ENCODE measurements around the gene ERCC4. TPM values are rescaled to one million over a fixed set of nuclear protein-coding genes. Genes with fewer than 3 reads are reported as not detected.

ERCC4 gene
- total RNA-seq, 1 donor from 2014 or later = 6.2 TPM

DNA sequence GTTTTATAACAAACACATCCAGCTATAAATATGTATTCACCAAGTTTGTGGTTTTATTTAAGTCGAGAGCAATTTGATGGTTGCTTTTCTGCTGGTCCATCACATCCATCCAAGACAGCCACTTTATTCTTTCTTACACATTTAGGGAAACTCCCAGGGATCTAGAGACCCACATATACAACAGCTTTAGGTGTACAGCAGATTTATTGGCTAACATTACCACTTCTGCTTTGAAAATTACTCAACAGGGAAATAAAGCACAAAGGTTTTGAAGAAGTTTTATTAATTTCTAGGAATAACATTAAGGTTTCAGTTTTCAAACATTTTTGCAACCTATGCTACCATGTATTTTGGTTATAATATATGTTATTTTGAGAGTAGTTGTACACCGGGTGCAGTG is 6.9 kb downstream of the ERCC4 start:
- H3K4me3 ChIP-seq = no peak overlapping the region
- peaks cover 0 to 12% of the 10 kb centered on the region in 2 donors for H3K36me3 ChIP-seq
- no peaks in the 10 kb centered on the region for H3K27me3 ChIP-seq
- intact Hi-C loops (cut with DNase I) = no loop called here
- no peak overlapping the region for H3K27ac ChIP-seq
- no peaks in the 10 kb centered on the region for H3K4me1 ChIP-seq
- no peak for DNase-seq (ENCODE audit: low spot score in 2 of 2)
- H3K9me3 ChIP-seq = no peaks in the 10 kb centered on the region
- TF ChIP-seq, protein P1, sequence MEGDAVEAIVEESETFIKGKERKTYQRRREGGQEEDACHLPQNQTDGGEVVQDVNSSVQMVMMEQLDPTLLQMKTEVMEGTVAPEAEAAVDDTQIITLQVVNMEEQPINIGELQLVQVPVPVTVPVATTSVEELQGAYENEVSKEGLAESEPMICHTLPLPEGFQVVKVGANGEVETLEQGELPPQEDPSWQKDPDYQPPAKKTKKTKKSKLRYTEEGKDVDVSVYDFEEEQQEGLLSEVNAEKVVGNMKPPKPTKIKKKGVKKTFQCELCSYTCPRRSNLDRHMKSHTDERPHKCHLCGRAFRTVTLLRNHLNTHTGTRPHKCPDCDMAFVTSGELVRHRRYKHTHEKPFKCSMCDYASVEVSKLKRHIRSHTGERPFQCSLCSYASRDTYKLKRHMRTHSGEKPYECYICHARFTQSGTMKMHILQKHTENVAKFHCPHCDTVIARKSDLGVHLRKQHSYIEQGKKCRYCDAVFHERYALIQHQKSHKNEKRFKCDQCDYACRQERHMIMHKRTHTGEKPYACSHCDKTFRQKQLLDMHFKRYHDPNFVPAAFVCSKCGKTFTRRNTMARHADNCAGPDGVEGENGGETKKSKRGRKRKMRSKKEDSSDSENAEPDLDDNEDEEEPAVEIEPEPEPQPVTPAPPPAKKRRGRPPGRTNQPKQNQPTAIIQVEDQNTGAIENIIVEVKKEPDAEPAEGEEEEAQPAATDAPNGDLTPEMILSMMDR (IDR thresholded peaks at IDR 0.05) = no peak

DNA sequence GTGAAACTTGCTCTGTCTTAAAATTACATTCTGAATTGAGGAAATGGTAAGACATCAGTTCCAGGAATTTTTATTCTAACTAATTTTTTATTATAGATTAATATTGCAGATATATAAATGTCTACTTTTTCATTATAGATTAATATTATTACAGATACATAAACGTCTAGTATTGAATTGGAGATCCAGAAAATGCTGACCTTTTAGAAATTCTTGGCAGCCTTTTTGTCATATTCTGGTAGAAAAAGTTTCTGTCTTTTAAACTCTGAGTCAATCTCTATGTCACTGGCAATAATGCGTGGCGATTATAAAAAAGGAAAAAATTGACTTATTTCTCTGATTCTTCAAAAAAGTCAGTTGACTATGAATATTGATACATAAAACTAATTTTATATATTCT is 8.7 kb downstream of the ERCC4 start:
- DNase-seq (ENCODE audit: low spot score in 2 of 2) = no peak
- Histone ChIP-seq H3K27ac (no peak overlapping the region), H3K4me3 (no peak overlapping the region), H3K27me3 (no peaks in the 10 kb centered on the region), H3K4me1 (no peaks in the 10 kb centered on the region), H3K9me3 (no peaks in the 10 kb centered on the region), H3K36me3 (peaks cover 0 to 7% of the 10 kb centered on the region in 2 donors)
- intact Hi-C loops (cut with DNase I) = no loop called here
- TF ChIP-seq, protein P1 (IDR thresholded peaks at IDR 0.05) = no peak

DNA sequence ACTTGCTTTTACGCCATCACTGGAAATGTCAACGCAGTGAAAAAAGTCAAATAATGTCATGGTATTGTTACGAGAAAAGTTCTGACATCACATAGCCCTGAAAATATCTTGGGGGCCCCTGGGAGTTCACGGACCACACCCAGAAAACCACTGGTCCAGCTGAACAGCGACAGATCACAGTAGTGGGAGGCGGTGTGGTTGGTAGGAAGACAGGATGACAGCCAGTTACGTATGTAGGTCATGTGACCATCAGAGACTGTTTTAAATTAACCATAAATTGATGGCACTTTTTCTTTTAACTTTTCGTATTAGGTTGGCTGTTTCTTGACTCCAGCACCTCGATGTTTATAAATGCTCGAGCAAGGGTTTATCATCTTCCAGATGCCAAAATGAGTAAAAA is 11.9 kb downstream of the ERCC4 start:
- Histone ChIP-seq H3K36me3 (peaks cover 0 to 9% of the 10 kb centered on the region in 2 donors), H3K27ac (no peak overlapping the region), H3K4me1 (no peaks in the 10 kb centered on the region), H3K4me3 (no peak overlapping the region), H3K27me3 (no peaks in the 10 kb centered on the region), H3K9me3 (no peaks in the 10 kb centered on the region)
- DNase-seq (ENCODE audit: low spot score in 2 of 2) = no peak
- TF ChIP-seq, protein P1 (IDR thresholded peaks at IDR 0.05) = no peak
- intact Hi-C loops (cut with DNase I) = no loop called here

DNA sequence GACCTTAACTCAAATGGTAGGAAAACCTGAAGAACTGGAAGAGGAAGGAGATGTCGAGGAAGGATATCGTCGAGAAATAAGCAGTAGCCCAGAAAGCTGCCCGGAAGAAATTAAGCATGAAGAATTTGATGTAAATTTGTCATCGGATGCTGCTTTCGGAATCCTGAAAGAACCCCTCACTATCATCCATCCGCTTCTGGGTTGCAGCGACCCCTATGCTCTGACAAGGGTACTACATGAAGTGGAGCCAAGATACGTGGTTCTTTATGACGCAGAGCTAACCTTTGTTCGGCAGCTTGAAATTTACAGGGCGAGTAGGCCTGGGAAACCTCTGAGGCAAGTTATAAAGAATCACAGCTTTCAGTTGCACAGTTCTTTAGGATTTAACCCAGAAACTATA is 15.5 kb downstream of the ERCC4 start:
- TF ChIP-seq, protein P1 (IDR thresholded peaks at IDR 0.05) = peak in 2 of 3 experiments; percentile 28 to 31
- intact Hi-C loops (cut with DNase I) = no loop called here
- Histone ChIP-seq H3K36me3 (peaks cover 0 to 15% of the 10 kb centered on the region in 2 donors), H3K4me1 (peaks cover 0 to 4% of the 10 kb centered on the region in 2 donors), H3K27ac (no peak overlapping the region), H3K27me3 (no peaks in the 10 kb centered on the region), H3K4me3 (no peak overlapping the region), H3K9me3 (no peaks in the 10 kb centered on the region)
- DNase-seq (ENCODE audit: low spot score in 2 of 2) = no peak

DNA sequence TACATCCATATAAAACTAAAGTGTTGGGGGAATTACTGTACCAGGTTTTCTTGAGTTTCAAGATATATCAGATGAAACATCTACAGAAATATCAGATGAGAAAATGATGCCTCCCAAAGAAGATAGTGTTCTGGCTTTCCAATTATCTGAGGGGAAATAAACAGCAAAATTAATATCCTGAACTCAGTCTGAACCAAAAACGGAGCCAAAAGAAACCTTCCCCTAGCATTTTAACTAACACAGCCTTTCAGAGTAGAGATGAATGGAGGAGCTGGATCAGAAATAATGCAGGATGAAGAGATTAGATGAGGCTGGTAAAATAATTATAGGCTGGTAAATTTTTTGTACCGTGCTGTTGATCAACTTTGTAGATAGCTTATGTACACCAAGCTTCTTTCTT is 16.2 kb downstream of the ERCC4 start:
- Histone ChIP-seq H3K9me3 (no peaks in the 10 kb centered on the region), H3K4me3 (no peak overlapping the region), H3K36me3 (peaks cover 0 to 18% of the 10 kb centered on the region in 2 donors), H3K27me3 (no peaks in the 10 kb centered on the region), H3K27ac (no peak overlapping the region), H3K4me1 (peaks cover 0 to 4% of the 10 kb centered on the region in 2 donors)
- intact Hi-C loops (cut with DNase I) = no loop called here
- DNase-seq (ENCODE audit: low spot score in 2 of 2) = no peak
- TF ChIP-seq, protein P1 (IDR thresholded peaks at IDR 0.05) = no peak

DNA sequence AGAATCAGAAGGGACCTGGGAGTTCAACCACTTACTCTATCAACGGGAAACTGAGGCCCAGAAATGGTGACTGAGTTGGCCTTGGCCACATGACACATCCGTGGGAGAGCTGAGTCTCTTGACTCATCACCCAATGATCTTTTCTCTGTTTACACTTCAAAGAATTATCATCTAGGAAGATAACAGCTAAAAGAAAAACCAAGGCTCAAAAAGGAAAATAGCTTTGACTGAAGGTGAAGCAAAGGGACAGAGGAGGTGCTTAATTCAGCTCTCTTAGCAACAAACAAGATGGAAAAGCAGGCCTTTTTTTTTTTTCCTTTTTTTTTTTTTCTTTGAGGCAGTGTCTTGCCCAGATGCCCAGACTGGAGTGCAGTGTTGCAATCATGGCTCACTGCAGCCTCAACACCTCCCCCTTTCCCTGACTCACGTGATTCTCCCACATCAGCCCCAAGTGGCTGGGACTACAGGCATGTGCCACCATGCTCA is 16.7 kb downstream of the ERCC4 start:
- H3K27me3 ChIP-seq = no peaks in the 10 kb centered on the region
- no peak overlapping the region for H3K4me3 ChIP-seq
- H3K9me3 ChIP-seq = no peaks in the 10 kb centered on the region
- TF ChIP-seq, protein P1 (IDR thresholded peaks at IDR 0.05) = no peak
- H3K4me1 ChIP-seq = peaks cover 0 to 4% of the 10 kb centered on the region in 2 donors
- H3K36me3 ChIP-seq = peaks cover 0 to 18% of the 10 kb centered on the region in 2 donors
- DNase-seq (ENCODE audit: low spot score in 2 of 2) = no peak
- intact Hi-C loops (cut with DNase I) = no loop called here
- no peak overlapping the region for H3K27ac ChIP-seq
